ENCODE data around the gene TMEM164.
"Not testable (repeated sequence)": the region's sequence is repeated elsewhere in the genome, so short reads cannot be mapped to it uniquely, and the experiment has no call there.

The TMEM164 gene

GRCh38 chrX:110123331-110123782 lies 120.4 kb downstream of the TMEM164 start:
- in situ Hi-C loops (cut with MboI; ENCODE audit: low sequenced_read_pairs): no loop called here

- in situ Hi-C loops (cut with MboI; ENCODE audit: low sequenced_read_pairs): loop anchor here (25.0 kb wide), 1 partner anchor 213 kb away; no protein-coding TSS in a partner anchor
These were observed 122.7 kb downstream of the TMEM164 start for GRCh38 chrX:110125446-110126162.

GRCh38 chrX:110131031-110131430 lies 128.1 kb downstream of the TMEM164 start:
- in situ Hi-C loops (cut with MboI; ENCODE audit: low sequenced_read_pairs): loop anchor here (25.0 kb wide), 1 partner anchor 219 kb away; no protein-coding TSS in a partner anchor

- in situ Hi-C loops (cut with MboI; ENCODE audit: low sequenced_read_pairs): loop anchor here (25.0 kb wide), 1 partner anchor 220 kb away; no protein-coding TSS in a partner anchor
These were observed 129.7 kb downstream of the TMEM164 start for GRCh38 chrX:110132450-110133114.

GRCh38 chrX:110133735-110134370 lies 130.9 kb downstream of the TMEM164 start:
- in situ Hi-C loops (cut with MboI; ENCODE audit: low sequenced_read_pairs): loop anchor here (25.0 kb wide), 1 partner anchor 222 kb away; no protein-coding TSS in a partner anchor

GRCh38 chrX:110135618-110136017 lies 132.7 kb downstream of the TMEM164 start:
- in situ Hi-C loops (cut with MboI; ENCODE audit: low sequenced_read_pairs): loop anchor here (25.0 kb wide), 1 partner anchor 223 kb away; no protein-coding TSS in a partner anchor

- in situ Hi-C loops (cut with MboI; ENCODE audit: low sequenced_read_pairs): loop anchor here (25.0 kb wide), 1 partner anchor 224 kb away; no protein-coding TSS in a partner anchor
These were observed 133.2 kb downstream of the TMEM164 start for GRCh38 chrX:110136136-110136535.

GRCh38 chrX:110138557-110138956 lies 135.6 kb downstream of the TMEM164 start:
- in situ Hi-C loops (cut with MboI; ENCODE audit: low sequenced_read_pairs): loop anchor here (25.0 kb wide), 1 partner anchor 226 kb away; no protein-coding TSS in a partner anchor

- in situ Hi-C loops (cut with MboI; ENCODE audit: low sequenced_read_pairs): loop anchor here (25.0 kb wide), 1 partner anchor 227 kb away; no protein-coding TSS in a partner anchor
These were observed 136.3 kb downstream of the TMEM164 start for GRCh38 chrX:110139172-110139571.

GRCh38 chrX:110142096-110142495 lies 139.2 kb downstream of the TMEM164 start:
- in situ Hi-C loops (cut with MboI; ENCODE audit: low sequenced_read_pairs): loop anchor here (25.0 kb wide), 1 partner anchor 230 kb away; no protein-coding TSS in a partner anchor

- in situ Hi-C loops (cut with MboI; ENCODE audit: low sequenced_read_pairs): loop anchor here (25.0 kb wide), 1 partner anchor 231 kb away; no protein-coding TSS in a partner anchor
These were observed 140.7 kb downstream of the TMEM164 start for GRCh38 chrX:110143454-110144210.

- in situ Hi-C loops (cut with MboI; ENCODE audit: low sequenced_read_pairs): loop anchor here (25.0 kb wide), 1 partner anchor 233 kb away; no protein-coding TSS in a partner anchor
These were observed 142.4 kb downstream of the TMEM164 start for GRCh38 chrX:110145311-110145710.

- in situ Hi-C loops (cut with MboI; ENCODE audit: low sequenced_read_pairs): loop anchor here (25.0 kb wide), 1 partner anchor 234 kb away; no protein-coding TSS in a partner anchor
These were observed 142.9 kb downstream of the TMEM164 start for GRCh38 chrX:110145854-110146253.

- in situ Hi-C loops (cut with MboI; ENCODE audit: low sequenced_read_pairs): loop anchor here (25.0 kb wide), 1 partner anchor 234 kb away; no protein-coding TSS in a partner anchor
These were observed 143.6 kb downstream of the TMEM164 start for GRCh38 chrX:110146521-110146920.

- in situ Hi-C loops (cut with MboI; ENCODE audit: low sequenced_read_pairs): no loop called here
These were observed 150.3 kb downstream of the TMEM164 start for GRCh38 chrX:110153244-110153643.

- in situ Hi-C loops (cut with MboI; ENCODE audit: low sequenced_read_pairs): no loop called here
These were observed 151.0 kb downstream of the TMEM164 start for GRCh38 chrX:110153896-110154295.

GRCh38 chrX:110154328-110154727 lies 151.4 kb downstream of the TMEM164 start:
- in situ Hi-C loops (cut with MboI; ENCODE audit: low sequenced_read_pairs): not testable (repeated sequence)

GRCh38 chrX:110155759-110156158 lies 152.8 kb downstream of the TMEM164 start:
- in situ Hi-C loops (cut with MboI; ENCODE audit: low sequenced_read_pairs): loop anchor here (5.0 kb wide), 1 partner anchor 252 kb away; no protein-coding TSS in a partner anchor

GRCh38 chrX:110156167-110156754 lies 153.3 kb downstream of the TMEM164 start:
- in situ Hi-C loops (cut with MboI; ENCODE audit: low sequenced_read_pairs): loop anchor here (5.0 kb wide), 1 partner anchor 251 kb away; no protein-coding TSS in a partner anchor

All from HL-60/S4 (cell line).